GM21737 (cell line): ENCODE measurements around the gene NEIL1.
A peak's percentile ranks its signal among the peaks of the same experiment; 100 is the strongest.

Source experiments
- ATAC-seq: cut with Tn5 transposase; IDR thresholded peaks from one replicate; pipeline ENCODE4 v1.9.1; 2021; ENCODE audit warnings: mild to moderate bottlenecking, moderate library complexity; ENCODE audit not compliant: unreplicated experiment

The NEIL1 gene

DNA sequence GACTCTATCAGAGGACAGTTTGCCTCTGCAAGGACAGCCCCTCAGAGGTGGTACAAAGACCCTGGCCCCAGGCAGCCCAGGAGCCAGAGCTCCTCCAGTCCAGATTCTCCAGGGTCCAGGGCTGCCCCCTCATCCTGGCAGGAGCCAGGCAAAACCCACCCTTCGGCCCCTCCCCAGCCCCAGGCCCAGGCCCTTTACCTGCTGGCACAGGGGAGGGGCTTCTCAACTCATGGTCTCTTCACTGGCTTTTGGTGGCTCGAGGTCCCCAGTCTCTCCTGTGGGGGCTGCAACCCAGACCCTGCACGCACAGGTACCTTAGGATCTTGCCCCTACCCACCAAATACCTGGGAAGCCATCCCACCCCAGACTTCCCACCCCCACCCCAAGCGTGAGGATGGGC, 8.5 kb downstream of the NEIL1 start:
- ATAC-seq = no peak

DNA sequence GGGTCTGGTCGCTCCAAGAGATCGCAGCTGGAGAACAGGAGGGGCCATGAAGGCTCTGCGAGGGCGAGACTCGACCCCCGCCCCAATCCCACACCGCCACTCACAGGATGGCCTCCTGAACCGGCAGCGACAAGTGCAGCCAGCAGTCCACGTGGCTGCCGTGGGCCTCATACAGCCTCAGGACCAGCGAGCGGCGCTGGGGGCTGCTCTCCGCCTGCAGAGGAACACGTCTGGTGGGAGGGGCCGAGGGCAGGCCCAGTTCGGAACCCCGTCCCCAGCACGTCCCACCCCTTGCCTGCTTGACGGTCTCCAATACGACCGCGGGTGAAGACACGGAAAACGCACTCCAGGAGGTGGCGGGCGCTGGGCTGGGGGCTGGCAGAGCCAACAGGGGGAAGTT, 9.2 kb downstream of the NEIL1 start:
- no peak for ATAC-seq

DNA sequence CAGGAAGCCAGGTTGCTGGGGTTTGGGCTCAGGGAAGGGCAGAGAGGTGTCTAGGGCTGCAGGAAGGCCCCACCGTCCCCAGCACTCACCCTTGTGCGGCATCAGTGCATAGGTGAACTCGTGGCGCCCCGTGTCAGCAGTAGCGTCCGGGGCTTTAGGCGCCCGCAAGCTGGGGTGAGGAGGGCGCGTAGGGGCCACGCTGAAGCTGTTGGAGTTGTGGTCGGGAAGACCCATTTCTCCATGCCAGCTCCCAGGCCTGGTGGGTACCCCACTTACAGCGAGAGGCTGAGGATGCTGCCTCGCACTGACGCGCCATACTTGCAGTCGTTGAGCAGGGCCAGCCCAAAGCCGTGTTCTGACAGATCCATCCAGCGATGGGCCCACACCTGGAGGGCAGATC, 9.7 kb downstream of the NEIL1 start:
- no peak for ATAC-seq

DNA sequence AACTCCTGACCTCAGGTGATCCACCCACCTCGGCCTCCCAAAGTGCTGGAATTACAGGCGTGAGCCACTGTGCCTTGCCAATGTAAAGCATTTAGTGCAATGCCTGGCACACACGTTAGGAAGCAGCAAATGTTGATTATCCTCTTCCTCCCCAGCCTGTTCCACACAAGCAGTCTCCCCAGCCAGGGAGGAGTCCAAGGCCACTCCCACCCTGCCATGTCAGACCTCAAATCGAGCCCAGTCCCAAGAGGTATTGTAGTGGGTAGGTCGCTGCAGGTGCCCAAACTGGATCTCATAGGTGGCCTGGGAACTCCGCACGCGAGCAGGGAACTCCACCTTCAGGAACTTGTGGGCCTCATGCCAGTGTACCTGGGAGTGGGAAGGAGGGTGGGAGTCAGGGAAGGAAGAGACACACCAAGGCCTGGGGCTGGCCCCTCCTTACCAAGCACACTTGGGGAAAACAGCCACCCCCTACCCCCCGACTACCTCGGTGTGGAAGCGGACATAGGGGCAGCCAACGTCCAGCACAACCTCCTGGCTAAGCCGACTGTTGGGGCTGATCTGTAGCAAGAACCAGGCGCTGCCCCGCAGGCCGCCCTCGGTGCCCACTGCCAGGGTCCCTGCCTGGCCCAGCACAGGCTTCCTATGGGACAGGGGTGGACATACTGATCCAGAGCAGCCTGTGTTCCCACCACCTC, 11.3 kb downstream of the NEIL1 start:
- ATAC-seq = no peak

DNA sequence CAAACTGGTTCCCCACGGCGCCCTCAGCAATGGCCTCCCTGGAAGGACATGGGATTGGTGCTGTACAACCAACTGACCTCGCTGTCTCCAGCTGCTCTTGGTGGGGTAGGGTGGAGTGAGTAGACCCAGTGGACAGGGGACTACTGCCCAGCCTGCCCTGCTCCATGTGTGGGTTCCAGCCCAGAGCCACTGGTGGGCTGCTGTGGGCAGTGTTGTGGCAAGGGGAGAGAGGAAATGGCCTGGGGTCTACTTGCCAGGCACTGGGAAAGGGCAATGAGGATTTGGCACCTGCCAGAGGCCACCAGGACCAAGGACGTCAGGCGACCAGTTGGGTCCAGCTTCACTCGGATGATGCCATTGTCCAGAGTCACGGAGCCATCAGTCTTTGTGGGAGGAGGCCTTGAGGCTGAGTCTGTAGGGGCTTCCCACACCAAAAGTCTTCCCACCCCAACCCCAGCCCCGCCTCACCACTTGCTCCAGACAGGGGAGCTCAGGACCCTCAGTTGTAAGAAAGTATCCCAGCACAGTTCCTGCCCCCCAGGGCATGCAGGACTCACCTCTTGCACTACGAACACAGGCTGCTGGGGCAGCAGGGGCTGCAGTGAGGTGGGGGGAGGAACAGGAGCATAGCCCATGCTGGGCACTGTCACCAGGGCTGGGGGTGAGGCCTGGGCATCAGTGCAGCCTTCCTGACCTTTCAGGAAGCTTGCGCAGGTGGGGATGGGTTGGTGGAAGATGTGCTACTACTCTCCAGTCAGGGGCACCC, 12.1 kb downstream of the NEIL1 start:
- no peak for ATAC-seq

DNA sequence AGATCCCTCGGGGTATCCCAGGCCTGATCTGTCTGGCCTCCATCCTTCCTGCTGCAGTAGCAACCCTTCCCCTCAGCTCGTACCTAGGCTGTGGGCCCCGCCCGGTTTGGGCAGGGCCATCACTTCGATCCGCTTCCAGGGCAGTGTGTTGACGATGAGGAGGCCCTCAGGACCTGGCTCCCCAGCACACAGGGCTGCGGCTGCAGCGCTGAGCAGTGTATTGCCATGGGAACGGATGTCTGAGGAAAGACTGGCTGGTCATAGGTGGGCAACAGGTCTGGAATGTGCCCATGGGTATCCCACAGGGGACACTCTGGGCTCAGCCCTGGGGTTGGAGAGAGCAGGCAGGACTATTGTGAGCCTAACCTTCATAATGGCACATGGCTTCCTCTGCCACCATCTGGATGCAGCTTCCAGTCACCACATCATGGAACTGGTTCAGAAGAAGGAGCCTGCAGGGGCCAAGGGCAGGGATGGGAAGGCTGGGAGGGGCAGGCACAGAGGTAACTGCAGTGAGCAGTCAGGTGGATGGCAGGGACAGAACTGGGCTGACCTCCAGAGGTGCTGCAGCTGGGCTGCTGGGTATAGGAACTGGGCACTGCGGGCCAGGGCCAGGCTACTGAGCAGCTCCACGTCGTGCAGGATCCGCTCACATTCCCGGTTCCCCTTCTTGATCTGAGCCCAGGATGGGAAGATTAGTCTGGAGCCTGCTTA, 12.9 kb downstream of the NEIL1 start:
- no peak for ATAC-seq

DNA sequence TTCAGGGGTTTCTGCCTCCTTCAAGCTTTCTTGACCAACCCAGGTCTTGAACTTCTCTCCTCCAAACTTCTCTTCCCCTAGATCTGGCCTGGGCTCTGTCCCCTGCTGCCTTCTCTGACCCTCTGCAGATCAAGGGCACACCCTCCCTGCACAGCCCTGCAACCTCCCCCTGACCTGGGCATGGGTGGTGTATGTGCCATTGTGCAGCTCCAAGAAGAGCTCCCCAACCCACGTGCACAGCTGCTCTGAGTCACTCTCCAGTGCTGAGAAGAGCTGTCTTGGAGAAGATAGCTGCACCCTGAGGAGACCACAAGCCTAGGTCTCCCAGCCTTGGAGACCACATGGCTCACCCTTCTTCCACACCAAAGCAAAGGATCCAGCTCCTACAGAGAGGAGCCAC, 13.6 kb downstream of the NEIL1 start:
- no peak for ATAC-seq

DNA sequence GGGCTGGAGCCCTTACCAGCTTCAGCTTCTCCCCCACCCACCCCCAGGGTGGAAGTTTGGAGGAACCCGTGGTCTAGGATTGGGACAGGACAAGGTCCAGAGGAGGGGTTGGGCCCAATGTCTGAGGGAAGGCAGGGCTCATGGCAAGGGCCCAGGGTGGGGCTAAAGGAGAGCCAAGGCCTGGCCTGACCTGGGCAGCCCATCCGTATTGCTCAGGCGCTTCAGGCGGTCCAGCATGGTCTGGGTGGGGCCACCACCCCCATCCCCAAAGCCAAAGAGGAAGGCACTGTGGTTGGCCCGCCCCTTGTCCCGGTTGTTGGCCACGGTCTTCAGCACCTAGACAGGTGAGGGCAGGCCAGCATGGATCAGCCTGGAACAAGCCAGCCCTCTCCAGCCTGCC, 14.0 kb downstream of the NEIL1 start:
- ATAC-seq = no peak

DNA sequence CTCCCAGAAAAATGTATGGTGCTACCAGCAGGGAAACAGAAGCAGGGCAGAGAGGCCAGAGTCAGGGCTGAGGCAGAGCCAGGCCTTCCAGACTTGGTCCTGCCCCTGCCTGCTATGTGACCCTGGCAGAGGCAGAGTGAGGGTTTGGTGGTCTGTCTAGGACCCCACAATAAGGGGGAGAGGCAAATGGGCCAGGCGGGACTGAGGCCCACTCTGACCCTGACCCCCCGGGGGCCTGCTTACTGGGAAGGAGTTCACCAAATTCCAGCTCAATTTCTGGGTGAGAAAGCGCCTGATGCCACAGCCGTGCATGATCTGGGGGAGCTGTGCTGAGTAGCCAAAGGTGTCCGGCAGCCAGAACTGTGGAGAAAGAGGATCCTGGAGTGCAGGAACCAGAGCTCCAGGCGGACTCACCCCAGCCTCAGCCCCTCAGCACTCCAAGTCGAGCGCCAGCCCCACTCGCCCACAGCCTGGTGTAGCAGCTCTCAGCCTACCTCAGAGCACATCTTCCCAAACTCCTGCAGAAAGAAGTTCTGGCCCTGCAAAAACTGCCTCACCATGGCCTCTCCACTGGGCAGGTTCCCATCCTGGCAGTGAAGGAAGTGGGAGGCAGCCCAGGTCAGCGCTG, 14.6 kb downstream of the NEIL1 start:
- no peak for ATAC-seq

DNA sequence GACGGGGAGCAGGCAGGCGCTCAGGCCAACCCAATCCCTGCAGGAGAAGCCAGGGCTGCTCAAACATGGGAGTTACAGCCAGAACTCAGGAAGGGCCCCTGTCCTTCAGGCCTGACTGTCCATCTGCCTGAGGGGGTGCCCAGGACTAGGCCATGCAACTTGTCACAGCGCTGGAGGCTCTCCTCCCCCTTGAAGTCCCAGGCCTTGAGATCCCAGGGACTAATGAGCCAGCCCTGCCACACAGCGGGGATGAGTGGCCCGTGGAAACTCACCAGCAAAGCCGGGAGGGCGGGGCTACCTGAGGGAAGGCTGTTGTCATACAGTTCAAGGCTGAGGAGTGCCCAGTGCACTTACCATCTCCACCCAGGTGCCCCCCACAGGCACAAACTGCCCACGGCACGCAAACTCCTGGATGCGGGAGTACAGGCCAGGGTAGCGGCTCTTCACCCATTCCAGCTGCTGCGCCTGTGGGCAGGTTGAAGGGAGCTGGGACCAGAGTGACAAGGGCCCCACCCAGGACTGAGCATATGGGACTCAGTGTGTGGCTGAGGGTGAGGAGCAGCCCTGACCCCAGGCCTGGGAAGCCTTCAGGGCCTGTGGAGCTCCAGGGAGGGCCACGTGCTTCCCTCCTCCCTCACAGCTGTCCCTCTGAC, 15.3 kb downstream of the NEIL1 start:
- ATAC-seq = no peak

DNA sequence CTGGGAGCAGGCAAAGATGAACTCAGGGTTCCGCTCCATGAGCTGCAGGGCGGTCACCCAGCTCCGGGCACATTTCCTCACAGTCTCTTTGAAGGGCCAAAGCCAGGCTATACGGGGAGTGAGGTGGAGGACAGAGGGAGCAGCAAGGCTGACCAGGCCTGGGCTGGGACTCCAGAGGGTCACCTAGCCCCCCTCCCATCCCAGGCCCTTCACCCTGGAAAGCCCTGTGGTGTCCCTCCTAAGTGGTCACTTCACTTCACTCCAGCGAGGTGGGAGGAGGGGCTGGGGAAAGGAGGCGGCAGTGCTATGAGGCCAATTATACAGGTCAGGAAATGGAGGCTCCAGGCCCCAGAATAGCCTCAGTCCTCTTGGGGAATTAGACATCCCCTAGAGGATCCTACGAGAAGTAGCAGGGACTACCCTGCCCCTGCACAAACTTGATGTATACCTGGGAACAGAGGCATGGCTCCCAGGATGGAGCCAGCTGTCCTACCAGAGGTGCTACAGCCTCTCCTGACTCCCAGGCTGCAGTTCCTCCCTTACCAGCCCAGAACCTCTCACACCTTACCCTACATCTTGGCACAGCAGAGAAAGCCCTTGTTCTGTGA, 15.9 kb downstream of the NEIL1 start:
- ATAC-seq = no peak

DNA sequence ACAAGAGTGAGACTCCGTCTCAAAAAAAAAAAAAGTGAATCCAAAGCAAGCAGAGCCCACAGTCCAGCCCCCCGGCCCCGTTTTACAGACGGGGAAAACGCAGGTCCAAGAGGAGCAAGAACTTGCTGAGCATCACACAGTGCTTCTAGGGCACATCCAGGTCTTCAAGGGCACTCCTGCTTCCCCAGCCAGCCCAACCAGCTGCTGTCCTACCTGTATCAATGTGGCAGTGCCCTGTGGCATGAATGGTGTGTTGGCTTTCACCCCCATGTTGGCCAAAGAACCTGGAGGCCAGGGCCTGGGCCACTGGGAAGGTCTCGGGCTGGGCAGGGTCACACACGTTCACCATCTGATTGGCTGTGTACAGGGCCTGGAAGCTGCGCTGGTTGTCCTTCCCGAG, 16.9 kb downstream of the NEIL1 start:
- ATAC-seq = no peak

DNA sequence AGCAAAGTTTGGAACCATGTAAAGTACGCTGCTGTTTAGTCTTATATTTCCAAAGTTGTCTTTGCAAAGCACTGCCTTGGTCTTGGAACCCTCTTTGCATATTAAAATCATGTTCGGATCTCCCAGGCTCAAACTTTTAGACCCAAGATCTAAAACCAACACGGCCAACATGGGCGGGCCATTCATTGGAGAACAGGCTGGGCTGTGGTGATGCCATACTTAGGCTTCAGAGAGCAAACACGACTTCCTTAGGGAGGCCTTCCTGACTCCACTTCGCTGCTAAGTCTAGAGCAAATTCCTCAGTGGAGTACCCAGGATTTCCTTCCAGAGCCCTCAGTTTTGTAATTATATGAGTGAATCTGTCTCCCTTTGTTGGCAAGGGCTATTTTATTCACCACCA, 18.0 kb downstream of the NEIL1 start:
- ATAC-seq = no peak

DNA sequence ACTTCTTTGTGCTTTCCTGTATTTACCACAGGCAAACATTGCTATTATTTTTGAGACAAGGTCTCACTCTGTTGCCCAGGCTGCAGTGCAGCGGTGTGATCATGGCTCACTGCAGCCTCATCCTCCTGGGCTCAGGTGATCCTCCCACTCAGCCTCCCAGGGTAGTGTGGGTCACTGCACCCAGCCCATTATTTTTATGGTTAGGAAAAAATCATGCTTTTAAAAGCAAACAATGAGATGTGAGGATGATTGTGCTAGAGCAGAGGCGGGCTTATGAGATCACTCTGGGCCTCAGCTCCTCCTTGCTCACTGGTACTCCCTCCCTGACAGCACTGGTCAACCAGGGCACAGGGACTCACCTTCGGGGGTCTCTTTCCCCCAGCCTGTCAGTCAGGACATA, 19.3 kb downstream of the NEIL1 start:
- ATAC-seq = no peak

DNA sequence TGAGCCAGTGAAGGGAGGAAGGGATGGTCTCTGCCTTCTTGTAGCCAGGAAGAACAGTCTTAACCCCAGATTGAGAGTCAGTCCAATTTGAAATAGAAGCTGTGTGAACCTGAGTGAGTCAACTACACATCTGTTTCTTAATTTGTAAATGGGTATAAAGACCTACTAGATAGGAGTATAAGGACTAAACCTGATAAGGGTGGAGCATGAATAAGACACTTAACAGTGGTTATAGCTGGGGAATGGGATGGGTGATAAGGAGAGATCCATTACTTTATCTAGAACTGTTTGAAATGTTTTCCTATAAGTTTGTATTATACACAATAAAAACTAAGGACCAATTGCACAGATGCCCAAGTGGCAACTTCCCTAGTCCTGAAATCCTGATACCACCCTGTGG, 20.2 kb downstream of the NEIL1 start:
- ATAC-seq = no peak

DNA sequence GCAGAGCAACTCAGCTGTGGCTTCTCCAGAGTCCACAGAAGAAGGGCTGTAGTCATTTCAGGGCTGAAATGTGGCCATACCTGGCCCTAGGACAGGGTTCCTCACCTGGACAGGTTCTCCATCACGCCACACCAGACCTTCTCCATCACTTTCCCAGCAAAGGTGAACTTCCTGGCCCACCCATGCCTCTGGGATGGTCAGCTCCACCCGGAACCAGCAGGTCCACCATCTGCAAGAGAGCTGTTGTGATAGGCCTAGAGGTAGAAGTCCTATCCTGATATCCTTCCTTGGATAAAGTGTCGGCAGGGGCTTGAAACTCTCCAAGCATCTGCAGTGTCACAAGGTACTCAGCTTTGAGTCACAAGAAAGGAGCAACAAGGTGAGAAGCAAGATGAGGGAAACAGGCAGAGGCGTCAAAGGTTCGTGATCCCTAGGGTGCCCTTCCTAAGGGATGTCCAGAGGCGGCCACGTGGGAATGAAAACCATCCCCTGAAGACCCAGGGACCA, 20.6 kb downstream of the NEIL1 start:
- no peak for ATAC-seq

DNA sequence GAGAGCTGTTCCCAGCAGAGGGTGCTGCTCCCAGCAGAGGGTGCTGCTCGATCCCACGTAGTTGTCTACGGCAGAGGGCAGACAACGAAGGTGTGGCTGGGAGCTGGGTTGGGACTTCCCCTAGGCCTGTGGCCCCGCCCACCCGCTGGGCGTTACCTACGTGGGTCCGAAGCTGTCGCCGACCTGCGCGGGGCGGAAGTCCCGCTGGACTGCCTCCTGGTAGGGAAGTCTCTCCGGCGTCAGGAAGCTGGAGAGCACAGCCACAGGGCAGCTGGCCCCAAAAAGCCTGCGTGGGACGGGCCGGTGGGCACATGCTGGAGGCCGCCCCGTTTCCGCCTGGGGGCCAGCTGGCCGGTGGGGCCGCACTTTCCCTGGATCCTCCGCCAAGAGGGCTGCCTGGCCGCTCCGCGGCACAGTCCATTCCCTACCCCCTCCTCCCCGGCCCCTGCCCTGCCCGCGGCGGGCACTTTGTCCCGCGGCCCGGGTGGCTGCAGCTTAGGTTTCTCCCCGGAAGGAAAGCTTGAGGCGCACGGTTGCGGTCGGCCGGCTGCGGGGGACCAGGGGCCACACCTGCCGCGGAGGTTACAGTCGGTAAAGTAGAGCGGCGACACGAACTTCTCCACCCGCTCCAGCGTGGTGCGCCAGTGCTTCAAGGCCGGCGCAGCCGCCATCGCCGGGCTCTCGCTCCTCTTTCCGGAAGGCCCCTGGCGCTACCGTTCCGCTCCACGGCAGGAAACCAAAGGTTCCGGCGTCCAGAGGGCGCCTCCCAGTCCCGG, 21.3 kb downstream of the NEIL1 start, which contains the start of gene MAN2C1:
Gene MAN2C1 (minus strand): TSS at position 695 of the 776 bp plus-strand sequence. CDS start 24 bp downstream, at position 671.
- peak; percentile 87 for ATAC-seq

DNA sequence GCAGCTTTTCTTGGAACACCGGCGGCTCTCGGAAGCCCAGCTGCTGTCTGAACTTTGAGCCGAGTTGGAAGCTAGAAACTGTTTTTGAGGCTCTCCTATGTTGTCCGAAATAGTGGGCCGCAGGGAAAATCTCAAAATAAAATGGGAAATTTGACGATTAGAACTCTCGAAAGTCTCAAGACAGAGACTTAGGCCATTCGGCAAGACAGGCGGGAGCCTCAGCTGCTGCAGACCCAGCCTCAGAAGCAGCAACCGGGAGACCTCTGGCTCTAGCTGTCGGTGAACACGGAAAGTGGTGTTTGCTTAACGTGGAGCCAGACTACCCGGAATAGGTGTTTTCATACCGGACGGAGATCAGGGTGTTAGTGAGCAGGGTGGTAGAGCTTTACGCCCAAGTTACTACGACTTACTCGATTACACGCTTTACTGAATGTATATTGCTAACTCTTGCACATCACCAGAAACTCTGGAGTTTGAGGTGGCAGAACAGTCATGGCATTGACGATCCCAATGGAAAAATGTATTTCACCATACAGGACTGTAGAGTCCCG, 21.9 kb downstream of the NEIL1 start:
- ATAC-seq = no peak

DNA sequence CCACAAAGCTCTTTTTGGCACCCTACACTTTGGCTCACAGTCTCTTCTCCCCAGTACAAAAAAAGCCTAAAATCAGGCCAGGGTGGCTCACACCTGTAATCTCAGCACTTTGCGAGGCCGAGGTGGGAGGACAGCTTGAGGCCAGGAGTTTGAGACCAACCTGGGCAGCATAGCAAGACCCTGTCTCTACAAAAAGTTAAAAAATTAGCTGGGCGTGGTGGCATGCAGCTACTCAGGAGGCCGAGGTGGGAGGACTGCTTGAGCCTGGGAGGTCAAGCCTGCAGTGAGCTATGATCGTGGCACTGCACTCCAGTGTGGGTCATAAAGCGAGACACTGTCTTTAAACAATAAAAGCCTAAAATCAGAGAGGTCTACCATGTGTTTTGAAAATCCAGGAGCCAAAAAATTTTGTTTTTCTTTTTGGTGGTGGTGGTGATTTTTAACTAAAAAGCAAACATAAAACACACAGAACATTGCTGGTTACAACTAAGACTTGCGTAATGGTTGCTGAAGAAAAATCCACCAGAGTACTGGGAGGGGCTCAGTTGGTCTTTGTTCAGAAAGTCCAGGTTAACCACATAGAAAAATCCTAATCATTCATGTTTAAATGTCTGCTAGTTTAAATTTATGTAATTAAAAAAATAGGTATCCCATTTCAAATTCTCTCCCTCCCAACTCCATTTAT, 23.2 kb downstream of the NEIL1 start:
- ATAC-seq = no peak
